ENCODE data around the gene KLC1.
"Not testable (repeated sequence)": the region's sequence is repeated elsewhere in the genome, so short reads cannot be mapped to it uniquely, and the experiment has no call there.

Gene KLC1

DNA sequence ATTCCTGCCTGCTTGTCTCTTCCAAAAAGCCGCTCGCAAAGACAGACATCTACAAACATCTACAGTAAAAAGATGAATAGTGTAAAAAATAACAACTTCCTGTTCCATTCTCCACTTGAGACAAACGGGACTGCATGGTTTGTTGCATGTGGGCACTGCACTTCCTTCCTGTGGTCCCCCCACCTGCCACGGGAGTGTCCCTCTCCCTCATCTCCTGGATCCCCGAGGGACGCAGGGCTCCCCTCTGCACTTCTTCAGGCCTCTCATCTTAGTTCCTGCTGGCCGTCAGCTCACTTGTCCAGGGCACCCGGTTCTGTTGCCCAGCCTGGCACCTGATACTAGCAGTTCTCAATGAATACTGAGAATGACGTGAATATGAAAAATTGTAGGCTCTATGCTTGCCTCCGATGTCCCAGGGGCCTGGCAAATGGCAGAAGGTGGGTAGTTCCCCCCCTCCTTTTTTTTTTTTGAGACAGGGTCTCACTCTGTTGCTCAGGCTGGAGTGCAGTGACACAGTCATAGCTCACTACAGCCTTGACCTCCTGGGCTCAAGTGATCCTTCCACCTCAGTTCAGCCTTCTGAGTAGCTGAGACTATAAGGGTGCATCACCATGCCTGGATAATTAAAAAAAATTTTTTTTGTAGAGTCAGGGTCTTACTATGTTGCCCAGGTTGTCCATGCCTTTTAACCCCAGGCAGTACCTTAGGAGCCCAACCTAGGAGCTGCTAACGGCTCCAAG is 3.5 kb upstream of the KLC1 start:
- DNase-seq (ENCODE audit: low spot score), result no peak

DNA sequence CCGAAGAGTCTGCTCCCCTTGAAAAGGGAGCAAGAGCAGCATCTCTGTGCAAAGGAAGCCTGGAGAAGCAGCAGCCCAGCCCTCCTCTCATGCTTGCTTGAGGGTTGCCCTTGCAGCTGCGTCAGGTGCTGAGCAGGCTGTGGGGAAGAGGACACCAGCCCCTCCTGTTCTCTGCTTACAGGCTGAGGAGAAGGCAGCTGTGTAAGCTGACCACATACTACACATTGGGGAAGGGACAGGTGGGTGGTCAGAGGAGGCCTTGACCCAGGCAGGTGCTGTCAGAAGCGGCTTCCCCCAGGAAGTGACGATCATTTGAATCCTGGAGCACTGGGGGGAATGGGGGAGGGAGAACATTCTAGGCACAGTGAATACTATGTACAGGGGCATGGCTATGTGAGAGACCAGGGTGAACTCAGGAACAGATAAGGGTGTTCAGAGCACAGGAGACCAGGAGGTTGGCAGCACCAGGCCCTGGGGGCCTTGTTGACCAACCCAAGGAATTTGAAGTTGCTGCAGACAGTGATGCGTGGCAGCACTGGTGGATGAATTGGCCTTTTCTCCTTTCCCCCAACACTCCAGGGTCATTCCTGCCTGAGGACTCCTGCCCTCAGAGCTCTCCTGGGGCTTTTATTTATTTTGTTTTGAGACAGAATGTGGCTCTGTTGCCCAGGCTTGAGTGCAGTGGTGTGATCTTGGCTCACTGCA is 2.7 kb upstream of the KLC1 start:
- no peak for DNase-seq (ENCODE audit: low spot score)

DNA sequence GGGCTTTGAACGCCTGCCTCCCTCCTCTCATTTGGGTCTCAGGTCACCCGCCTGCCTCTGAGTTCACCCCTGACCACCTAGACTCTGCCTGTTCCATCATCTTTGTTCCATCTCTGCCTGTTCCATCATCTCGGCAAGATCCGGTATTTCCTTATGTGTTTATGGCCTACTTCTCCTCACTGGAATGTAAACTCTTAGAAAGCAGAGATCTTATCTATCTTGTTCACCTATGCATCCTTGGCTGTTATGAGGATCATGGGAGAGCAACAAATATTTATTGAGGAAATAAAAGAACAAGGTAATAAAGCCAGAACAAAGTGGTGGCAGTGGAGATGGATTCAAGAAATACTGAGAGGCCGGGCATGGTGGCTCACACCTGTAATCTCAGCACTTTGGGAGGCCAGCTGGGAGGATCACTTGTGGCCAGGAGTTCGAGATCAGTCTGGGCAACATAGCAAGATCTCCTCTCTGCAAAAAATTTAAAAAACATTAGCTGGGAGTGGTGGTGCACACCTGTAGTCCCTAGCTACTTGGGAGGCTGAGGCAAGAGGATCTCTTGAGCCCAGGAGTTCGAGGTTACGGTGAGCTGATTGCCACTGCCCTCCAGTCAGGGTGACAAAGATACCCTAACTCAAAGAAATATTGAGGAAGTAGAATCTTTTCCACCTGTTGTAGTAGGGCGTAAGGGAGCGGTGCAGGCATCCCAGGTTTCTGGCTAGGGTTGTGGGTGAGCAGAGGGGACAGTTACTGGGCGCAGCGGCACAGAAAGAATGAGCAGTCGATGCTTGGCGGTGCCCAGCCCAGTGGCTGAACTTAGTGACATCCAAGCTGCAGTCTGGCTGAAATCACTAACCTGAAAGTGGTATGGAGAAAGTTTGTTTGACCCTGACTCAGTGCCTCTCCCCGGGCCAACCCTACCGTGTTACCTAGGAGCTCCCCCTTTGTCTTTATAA is 1.7 kb upstream of the KLC1 start:
- DNase-seq (ENCODE audit: low spot score), result no peak

DNA sequence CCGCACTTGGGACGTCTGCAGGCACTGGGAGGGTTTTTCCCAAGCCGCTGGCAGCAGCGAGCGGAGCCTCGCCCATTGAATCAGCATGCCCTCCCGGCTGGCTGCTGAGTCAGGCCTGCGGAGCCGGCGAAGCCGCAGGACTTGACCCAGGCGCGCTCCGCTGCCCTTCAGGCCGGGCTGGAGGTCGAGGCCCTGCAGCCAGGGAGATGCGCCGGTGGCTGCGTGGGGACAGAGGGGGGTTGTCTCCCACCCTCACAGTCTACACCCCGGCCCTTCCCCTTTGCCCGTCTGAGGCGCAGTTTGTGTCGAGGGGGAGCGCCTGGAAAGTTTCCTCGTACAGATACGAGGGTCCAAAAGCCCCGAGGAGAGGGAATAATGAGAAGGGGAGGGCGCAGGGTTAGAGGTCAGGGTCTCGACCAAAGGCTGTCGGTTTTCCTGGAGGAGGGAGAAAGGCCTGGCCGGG is 759 bp upstream of the KLC1 start:
- DNase-seq (ENCODE audit: low spot score), result no peak

DNA sequence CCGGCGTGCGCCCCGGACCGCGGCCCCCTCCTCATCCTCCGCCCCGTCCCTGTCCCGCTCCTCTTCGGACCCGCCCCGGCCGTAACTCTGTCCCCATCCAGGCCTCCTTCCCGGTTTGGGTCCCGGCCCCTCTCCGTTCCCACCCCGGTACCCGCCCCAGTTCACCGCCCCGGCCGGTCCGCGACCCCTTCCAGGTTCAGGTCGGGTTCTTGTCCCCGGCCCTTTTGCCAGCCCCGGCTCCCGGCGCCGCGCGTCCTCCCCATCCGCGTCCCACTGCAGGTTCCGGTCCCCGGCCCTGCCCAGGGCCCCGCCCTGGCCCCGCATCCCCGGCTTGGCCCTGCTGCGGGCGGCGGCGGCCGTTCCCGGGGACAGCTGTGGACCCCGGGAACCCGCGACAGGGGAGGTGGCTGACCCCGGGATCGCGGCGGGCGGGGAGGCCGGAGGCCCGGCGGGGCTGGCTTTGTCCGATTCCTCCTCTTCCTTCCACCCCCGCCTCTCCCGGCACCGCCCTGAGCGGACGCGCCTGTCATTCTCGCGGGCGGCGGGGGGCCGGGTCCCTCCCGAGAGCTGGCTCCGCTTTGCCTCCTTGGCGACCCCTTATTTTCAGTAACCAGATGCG is 601 bp downstream of the KLC1 start:
- DNase-seq (ENCODE audit: low spot score), result no peak

DNA sequence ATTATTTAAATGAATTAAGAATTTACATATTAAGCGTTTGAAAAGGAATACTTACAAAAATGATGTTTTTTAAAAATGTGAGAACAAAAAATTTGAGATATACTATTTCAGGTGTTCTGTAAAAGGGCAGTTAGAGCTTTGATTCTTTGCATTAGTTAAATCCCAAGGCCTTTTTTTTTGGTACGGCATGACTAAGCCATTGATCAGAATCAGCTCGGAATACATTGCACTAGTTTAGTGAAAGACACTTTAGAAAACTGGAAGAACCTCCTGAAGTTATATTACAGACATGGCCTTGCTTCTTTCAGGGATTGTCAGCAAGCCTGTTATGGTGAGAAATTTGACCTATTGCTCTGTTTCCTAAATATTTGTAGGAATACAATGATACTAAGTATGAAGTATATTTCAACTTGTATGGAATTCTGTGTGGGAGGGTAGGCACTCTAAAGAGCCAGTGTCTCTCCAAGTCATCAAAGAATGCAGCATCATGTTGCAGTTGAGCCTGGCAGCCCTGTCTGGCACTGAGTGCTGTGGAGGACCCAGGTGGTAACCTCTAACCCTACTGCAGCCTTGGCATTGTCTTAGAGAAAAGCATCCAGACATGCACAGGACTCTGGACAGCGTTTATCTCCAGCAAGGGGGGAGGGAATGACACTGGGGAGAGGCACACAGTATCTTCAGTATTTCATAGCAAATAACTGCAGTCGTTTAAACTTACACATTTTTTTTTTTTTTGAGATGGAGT is 1.5 kb downstream of the KLC1 start:
- DNase-seq (ENCODE audit: low spot score), result no peak

DNA sequence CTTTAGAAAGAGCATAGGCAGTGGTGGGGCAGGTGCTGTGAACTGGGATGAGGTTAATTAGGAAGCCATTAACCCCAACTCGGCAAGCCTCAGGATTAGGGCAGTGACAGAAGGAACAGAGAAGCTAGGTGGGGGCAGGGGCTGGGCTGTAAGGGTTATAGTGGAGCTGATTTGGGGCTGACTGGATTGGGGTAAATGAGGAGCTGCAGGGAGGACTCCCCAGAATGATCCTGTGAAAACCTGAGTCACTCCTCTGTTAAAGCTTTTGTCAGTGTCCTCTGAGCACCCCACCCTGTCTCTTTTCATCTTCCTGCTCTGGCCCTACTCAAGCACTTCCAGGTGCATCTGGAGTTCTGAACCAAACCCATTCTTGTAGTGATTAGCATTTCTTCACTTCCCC is 4.4 kb downstream of the KLC1 start:
- DNase-seq (ENCODE audit: low spot score), result no peak

DNA sequence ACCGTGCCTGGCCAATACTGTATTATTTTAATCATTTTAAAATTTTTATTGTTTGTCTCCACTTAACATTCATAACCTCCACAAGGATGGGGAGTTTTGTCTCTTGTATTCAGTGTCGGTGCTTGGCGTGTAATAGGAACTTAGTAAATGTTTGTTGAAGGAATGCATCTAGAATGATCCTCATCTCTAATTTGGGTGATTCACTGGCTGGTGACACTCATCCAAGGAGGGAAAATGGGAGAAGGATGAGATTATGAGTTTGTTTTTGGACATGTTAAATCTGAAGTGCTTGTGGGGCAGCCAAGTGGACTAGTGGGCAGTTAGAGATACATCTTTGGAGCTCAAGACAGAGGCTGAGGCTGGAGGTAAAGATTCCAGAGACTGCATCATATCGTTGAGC is 5.1 kb downstream of the KLC1 start:
- DNase-seq (ENCODE audit: low spot score), result no peak

DNA sequence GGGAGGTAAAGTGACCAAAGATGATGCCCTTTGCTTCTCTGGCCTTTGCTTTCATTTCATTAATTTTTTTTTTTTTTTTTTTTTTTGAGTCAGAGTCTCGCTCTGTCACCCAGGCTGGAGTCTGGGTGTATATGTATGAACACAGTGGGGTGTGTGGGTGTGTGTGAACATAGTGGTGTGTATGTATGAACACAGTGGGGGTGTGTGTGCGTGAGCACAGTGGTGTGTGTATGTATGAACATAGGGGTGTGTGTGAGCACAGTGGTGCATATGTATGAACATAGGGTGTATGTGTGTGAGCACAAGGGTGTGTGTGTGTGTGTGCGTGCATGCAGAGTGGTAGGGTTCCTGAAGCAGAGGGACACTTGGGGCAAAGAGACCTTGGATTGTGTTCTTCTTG is 9.6 kb downstream of the KLC1 start:
- no peak for DNase-seq (ENCODE audit: low spot score)

DNA sequence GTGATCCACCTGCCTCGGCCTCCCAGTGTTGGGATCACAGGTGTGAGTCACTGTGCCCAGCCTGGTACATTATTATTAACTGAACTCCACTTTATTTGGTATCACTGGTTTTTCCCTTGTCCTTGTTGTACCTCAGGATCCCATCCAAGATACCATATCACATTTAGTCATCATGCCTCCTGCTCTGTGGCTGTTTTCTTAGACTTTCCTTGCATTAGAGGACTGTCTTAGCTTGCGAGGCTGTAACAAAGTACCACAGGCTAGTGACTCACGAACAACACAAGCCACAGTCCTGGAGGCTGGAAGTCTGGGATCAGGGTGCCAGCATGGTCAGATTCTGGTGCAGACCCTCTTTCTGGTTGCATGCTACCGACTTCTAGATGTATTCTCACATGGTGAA is 12.2 kb downstream of the KLC1 start:
- no peak for DNase-seq (ENCODE audit: low spot score)

DNA sequence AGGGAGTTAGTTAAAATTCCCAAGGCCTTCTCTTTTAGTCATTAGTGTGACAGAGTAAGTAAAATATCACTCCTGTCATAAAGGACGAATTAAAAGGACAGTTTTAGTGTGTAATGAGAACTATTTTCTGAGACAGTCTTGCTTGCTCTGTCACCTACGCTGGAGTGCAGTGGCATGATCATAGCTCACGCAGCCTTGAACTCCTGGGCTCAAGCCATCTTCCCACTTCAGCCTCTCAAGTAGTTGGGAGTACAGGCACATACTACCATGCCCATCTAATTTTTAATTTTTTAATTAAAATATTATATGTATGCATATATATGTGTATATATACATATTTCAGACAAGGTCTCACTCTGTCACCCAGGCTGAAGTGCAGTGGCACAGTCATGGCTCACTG is 17.2 kb downstream of the KLC1 start:
- no peak for DNase-seq (ENCODE audit: low spot score)

DNA sequence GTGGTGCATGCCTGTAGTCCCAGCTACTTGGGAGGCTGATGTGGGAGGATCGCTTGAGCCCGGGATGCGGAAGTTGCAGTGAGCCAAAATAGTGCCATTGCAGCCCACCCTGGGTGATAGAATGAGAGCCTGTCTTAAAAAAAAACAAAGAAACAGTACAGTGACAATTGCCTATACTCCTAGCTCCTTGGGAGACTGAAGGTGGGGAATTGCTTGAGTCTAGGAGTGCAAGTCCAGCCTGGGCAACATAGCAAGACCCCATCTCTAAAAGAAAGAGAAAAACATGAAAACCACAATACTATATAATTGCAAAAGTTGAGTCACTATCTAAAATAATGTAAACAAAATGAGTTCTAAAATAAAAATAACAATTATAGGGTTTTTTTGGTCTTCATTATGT is 20.0 kb downstream of the KLC1 start:
- DNase-seq (ENCODE audit: low spot score), result no peak

DNA sequence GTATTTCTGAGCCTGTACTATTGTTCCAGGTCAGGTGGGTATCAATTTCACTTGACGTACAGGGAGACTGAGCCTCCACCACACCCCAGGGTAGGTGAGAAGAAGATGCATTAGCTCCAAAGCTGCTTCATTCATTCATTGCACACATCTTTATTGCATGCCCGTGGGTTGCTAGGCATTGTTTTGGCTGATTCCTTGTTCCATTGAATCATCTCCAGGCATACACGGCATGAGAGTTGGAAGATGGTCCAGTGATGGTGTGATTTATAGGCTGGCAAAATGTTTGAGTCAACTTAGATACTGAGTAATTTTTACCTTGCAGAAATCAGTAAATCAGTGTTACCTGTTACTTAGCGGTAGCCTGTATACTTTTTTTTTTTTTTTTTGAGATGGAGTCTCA is 21.2 kb downstream of the KLC1 start:
- no peak for DNase-seq (ENCODE audit: low spot score)

DNA sequence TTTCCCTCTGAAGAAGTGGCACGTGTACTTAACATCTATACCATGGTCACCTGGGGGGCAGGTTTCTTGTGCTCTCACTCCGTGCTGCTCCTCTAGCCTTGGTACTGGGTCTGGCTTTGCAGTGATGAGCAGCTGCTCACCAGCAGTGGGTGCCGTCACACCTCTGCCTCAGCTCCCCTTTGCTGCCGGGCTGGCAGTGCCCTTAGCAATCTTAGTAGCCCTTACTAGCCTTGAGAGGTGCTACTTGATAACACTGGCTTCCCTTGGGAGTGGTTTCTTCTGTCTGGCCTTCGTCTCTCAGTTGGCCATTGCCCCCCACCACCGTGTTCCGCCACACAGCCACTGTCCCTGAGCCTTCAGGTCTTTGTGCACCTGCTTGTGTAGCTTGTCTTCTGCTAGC is 22.6 kb downstream of the KLC1 start:
- no peak for DNase-seq (ENCODE audit: low spot score)

DNA sequence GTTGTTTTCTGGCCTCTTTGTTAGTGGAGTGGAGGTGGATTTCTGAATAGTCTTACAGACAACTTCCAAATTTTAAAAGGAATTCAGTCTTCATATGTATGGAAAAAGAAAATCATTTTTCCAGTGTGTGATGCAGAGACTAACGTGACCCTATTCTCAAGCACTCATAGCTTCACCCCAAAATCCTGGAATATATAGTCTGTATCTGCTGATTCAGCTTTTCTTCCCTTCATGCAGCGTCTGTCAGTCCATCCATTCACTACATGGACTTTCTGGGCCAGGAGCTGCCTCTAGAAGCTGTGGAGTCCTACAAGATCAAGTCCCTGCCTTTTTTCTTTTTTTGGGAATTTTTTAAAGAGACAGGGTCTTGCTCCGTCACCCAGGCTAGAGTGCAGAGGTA is 23.8 kb downstream of the KLC1 start:
- no peak for DNase-seq (ENCODE audit: low spot score)

DNA sequence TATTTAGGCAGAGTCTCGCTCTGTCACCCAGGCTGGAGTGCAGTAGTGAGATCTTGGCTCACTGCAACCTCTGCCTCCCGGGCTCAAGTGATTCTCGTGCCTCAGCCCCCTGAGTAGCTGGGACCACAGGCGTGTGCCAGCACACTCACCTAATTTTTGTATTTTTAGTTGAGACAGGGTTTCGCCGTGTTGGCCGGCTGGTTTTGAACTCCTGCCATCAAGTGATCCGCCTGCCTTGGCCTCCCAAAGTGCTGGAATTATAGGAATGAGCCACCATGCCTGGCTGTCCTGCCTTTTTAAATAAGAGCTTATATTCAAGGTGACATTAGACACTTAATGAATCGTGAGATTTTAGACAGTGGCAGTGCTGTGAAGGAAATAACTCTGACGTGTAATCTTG is 24.3 kb downstream of the KLC1 start:
- not testable (repeated sequence) for DNase-seq (ENCODE audit: low spot score)

DNA sequence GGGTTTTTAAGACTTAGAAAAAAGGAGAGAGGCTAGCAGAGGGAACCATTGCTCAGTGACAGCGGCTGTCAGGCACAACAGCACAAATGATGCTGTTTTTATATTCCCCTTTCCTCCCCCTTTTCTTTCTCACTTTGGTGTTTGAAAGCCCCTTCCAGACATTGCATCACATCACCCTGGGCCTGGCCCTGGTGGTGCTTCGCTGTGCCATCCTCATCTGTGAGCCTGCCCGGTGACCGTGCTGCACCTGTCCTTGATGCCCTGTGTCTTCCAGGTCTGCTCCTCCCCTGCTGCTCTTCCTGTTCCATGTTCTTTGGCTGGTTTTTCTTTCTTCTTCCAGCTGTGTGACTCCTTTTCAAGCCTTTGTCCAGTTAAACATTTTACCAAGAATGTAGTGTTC is 24.8 kb downstream of the KLC1 start:
- DNase-seq (ENCODE audit: low spot score), result no peak

DNA sequence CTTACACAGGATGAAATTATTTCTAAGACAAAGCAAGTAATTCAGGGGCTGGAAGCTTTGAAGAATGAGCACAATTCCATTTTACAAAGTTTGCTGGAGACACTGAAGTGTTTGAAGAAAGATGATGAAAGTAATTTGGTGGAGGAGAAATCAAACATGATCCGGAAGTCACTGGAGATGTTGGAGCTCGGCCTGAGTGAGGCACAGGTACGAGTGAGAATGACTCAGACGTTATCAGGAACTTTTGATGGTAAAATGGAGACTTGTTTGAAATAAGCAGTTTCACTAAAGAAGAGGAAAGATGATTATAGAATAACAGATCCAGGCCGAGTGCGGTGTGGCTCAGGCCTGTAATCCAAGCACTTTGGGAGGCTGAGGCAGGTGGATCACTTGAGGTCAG is 25.6 kb downstream of the KLC1 start:
- no peak for DNase-seq (ENCODE audit: low spot score)

DNA sequence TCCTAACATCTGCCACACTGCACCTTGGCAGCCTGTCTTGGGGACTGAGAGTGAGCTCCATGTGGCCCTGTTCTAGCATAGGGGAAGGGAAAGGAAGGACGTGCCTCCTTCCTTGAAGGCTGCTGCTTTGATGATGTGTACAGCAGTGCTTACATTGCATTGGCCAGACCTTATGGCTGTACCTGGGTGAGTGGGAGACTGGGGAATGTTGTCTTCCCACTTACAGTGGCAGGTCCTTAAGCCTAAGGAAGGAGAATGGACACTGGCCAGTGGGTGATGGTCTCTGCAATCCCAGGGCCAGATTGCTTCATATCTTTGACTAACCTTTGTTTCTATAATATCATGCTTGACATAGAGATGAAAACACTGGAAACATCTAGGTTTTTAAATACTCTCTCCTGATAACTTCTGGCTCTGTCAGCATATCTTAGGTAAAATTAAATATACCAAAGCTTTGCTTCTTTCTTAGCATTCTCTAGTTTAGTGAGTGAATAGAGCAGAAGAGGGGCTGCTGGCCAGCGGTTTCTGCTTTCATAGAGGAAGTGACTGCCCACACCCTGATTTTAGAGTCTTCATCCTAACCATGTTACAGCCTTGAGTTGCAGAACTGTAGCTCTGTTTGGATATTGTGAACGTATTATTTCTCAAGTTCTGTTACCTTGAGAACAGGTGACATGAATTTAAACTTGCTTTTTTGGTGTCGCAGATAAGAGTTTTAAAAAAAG is 27.2 kb downstream of the KLC1 start:
- DNase-seq (ENCODE audit: low spot score), result no peak

DNA sequence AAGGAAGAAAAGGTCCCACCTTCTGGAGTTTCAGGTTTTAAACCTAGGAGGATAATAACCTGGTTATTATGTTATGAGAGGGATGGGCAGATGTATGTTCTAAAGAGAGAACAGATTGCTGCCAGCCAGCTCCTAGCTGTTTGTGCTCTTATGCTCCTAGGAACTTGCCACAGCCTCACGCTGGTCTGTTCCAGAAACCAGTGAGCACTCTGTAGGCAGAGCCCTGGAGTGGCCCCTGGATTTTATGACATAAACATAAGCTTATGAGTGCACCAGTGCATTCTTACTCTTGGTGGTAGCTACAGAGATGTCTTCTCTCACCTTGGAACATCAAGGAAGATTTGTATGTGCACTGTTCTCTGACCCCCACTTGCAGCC is 27.7 kb downstream of the KLC1 start:
- no peak for DNase-seq (ENCODE audit: low spot score)

DNA sequence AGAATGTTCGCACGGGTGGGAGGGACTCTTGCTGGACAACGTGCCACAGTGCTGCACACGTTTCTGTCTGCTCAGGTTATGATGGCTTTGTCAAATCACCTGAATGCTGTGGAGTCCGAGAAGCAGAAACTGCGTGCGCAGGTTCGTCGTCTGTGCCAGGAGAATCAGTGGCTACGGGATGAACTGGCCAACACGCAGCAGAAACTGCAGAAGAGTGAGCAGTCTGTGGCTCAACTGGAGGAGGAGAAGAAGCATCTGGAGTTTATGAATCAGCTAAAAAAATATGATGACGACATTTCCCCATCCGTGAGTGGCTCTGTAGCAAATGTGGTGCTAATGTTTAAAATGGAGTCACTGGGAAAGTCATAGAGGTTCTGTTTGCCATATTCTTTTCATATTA is 28.5 kb downstream of the KLC1 start:
- no peak for DNase-seq (ENCODE audit: low spot score)

Measured in SK-N-DZ (cell line).